Right hindlimb (tissue), 1 donor: ENCODE measurements around the gene NECAB2.

Experiments used
- DNase-seq: peaks from one replicate; pipeline ENCODE4 v3.0.0-alpha.2; 2018

The NECAB2 gene

DNA sequence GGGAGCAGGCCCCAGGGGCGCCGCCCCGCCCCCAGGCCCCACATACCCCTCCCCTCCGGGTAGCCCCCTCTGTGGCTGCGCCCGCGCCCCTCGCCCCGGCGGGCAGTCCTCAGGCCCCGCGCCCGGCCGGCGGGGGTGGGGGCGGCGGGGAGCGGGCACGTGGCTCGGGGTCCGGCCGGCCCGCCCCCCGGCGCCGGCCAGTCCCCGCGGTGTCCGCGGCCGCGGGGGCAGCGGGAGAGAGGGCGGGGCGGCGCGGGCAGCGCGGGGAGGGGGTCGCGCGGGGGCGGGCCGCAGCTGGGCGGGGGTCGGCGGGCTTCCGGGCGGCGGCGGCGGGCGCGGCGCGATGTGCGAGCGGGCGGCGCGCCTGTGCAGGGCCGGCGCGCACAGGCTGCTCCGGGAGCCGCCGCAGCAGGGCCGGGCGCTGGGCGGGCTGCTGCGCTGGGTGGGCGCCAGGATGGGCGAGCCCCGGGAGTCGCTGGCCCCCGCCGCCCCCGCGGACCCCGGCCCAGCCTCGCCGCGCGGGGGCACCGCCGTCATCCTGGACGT is 335 bp downstream of the NECAB2 start:
- no peak for DNase-seq

- DNase-seq: no peak
Measured at GRCh38 chr16:83968891-83969649, 1.0 kb downstream of the NECAB2 start.

GRCh38 chr16:83969771-83970429 is 1.9 kb downstream of the NECAB2 start:
- DNase-seq: no peak

GRCh38 chr16:83970430-83970815 is 2.4 kb downstream of the NECAB2 start:
- no peak for DNase-seq

- no peak for DNase-seq
Measured at GRCh38 chr16:83971165-83972130, 3.4 kb downstream of the NECAB2 start.

GRCh38 chr16:83972256-83973008 is 4.4 kb downstream of the NECAB2 start:
- DNase-seq: no peak

GRCh38 chr16:83973077-83973476 is 5.0 kb downstream of the NECAB2 start:
- DNase-seq: no peak

GRCh38 chr16:83973581-83974385 is 5.7 kb downstream of the NECAB2 start:
- DNase-seq: no peak

- DNase-seq: no peak
Measured at GRCh38 chr16:83974475-83974874, 6.4 kb downstream of the NECAB2 start.

- no peak for DNase-seq
Measured at GRCh38 chr16:83975590-83976260, 7.7 kb downstream of the NECAB2 start.

GRCh38 chr16:83977056-83977815 is 9.2 kb downstream of the NECAB2 start:
- no peak for DNase-seq

- no peak for DNase-seq
Measured at GRCh38 chr16:83978401-83978904, 10.4 kb downstream of the NECAB2 start.

- DNase-seq: no peak
Measured at GRCh38 chr16:83979441-83979840, 11.4 kb downstream of the NECAB2 start.

DNA sequence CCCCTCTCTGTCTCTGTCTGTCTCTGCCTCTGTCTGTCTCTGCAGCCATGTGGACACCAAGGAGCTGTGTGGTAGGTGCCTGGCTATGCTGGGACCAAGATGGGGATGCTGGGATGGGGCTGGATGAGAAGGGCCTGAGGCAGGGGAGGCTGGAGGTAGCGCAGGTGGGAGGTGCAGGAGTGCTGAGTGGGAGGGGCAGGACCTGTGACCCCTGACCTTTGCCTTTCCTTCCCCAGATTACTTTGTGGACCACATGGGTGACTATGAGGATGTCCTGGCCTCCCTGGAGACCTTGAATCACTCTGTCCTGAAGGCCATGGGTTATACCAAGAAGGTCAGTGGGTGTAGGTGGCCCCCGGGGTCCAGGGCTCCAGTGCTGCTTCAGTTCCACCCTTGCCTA is 12.8 kb downstream of the NECAB2 start:
- no peak for DNase-seq

DNA sequence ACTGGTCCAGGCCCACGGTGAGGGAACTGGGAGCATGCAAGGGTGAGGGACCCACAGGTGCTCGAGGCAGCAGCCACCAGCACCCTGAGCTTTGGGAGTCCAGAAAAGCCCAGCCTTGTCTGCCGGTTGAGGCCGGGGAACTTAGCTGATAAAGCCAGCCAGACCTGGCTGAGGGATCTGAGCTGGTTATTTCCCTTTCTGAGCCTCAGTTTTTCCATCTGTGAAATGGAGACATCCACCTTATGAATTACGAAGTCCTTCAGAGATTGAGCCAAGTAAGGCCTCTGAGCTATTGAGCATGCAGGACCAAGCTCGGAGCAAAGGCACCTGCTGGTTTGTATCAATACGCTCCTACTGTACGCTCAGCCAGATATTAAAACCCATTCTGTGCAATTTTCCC is 13.8 kb downstream of the NECAB2 start:
- DNase-seq: no peak

- DNase-seq: no peak
Measured at GRCh38 chr16:83983491-83983890, 15.4 kb downstream of the NECAB2 start.

- no peak for DNase-seq
Measured at GRCh38 chr16:83989300-83989699, 21.3 kb downstream of the NECAB2 start.

GRCh38 chr16:83990492-83990891 is 22.4 kb downstream of the NECAB2 start:
- DNase-seq: no peak

DNA sequence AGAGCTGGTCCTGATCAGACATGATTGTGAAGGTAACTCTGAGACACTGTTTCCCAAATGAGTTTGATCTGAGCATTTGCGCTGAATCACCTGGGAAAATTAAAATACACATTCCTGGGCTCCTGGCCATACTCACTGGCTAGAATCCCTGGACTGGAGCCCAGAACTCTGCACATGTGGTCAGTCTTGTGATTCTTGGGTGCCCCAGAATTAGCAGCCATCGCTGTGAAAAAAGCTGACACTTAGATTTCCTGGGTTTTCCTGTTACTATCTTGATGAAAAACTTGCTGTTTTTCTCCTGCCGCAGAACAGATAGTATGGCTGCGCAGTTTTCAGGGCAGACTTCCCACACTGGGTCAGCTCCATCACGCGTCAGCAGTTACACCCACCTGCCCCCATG is 24.6 kb downstream of the NECAB2 start:
- DNase-seq: no peak

GRCh38 chr16:83994087-83994486 is 26.0 kb downstream of the NECAB2 start:
- no peak for DNase-seq
